CD14-positive monocyte (primary cell): ENCODE data around the gene VWA1. TPM values are rescaled to one million over a fixed set of nuclear protein-coding genes. Genes with fewer than 3 reads are reported as not detected.

Experiments used
- DNase-seq, 3 donors: peaks; one replicate each; pipeline ENCODE4 v3.0.0-alpha.2; 2011 to 2022
- H2AFZ ChIP-seq: 2 replicates; pipeline ENCODE4 v1.6.0; 2012; ENCODE audit warnings: mild to moderate bottlenecking, low read depth, low read length, inconsistent platforms; ENCODE audit not compliant: insufficient read depth, poor library complexity, severe bottlenecking
- H3K27ac ChIP-seq, 2 donors: 1 replicate in 1 of 2; 2 replicates in 1 of 2; pipeline ENCODE4 v1.5.1; 2012 to 2013; ENCODE audit warnings: low read length in 2 of 2, control low read depth in 1 of 2, inconsistent platforms in 1 of 2, low read depth in 1 of 2, mild to moderate bottlenecking in 1 of 2
- H3K27me3 ChIP-seq, 2 donors: one replicate each; pipeline versions ENCODE4 v1.6.0 to v1.6.1; 2011 to 2013; ENCODE audit warnings: low read length in 2 of 2; ENCODE audit not compliant: control insufficient read depth in 2 of 2, insufficient read depth in 2 of 2
- H3K36me3 ChIP-seq, 2 donors: replicated peaks in 1 of 2; 1 replicate in 1 of 2; 2 replicates in 1 of 2; pipeline versions ENCODE4 v1.5.1 to v1.6.1; 2012 to 2013; ENCODE audit warnings: low read length in 2 of 2, control low read depth in 1 of 2, inconsistent platforms in 1 of 2, mild to moderate bottlenecking in 1 of 2; ENCODE audit not compliant: insufficient read depth in 2 of 2, control insufficient read depth in 1 of 2
- H3K4me1 ChIP-seq, 2 donors: 1 replicate in 1 of 2; 2 replicates in 1 of 2; pipeline versions ENCODE4 v1.5.1 to v1.6.1; 2012 to 2013; ENCODE audit warnings: low read length in 2 of 2, control low read depth in 1 of 2, inconsistent platforms in 1 of 2, mild to moderate bottlenecking in 1 of 2, moderate library complexity in 1 of 2; ENCODE audit not compliant: insufficient read depth in 2 of 2, control insufficient read depth in 1 of 2
- H3K4me2 ChIP-seq: replicated peaks from 2 replicates; pipeline ENCODE3; 2012; ENCODE audit warnings: low read length, moderate library complexity, mild to moderate bottlenecking; ENCODE audit not compliant: poor library complexity, severe bottlenecking; ENCODE audit errors: extremely low read depth
- H3K4me3 ChIP-seq, 3 experiments: fragments of 200-600 bp in 1 of 3; sonication (generic) in 1 of 3; replicated peaks in 1 of 3; 1 replicate in 2 of 3; 2 replicates in 1 of 3; pipeline ENCODE4 v1.5.1; 2011 to 2013; ENCODE audit warnings: low read length in 3 of 3, mild to moderate bottlenecking in 3 of 3, control low read depth in 2 of 3, low read depth in 2 of 3, inconsistent platforms in 1 of 3, moderate library complexity in 1 of 3
- H3K79me2 ChIP-seq: 2 replicates; pipeline ENCODE4 v1.6.0; 2012; ENCODE audit warnings: mild to moderate bottlenecking, control low read depth, inconsistent platforms, low read length, moderate library complexity; ENCODE audit not compliant: insufficient read depth
- H3K9ac ChIP-seq: 2 replicates; pipeline ENCODE4 v1.6.0; 2017; ENCODE audit warnings: low read length, mild to moderate bottlenecking; ENCODE audit not compliant: insufficient read depth, poor library complexity, severe bottlenecking
- H3K9me3 ChIP-seq, 2 donors: replicated peaks in 1 of 2; 1 replicate in 1 of 2; 2 replicates in 1 of 2; pipeline versions ENCODE4 v1.5.1 to v1.6.1; 2012 to 2013; ENCODE audit warnings: low read length in 2 of 2, control low read depth in 1 of 2; ENCODE audit not compliant: control insufficient read depth in 1 of 2, insufficient read depth in 1 of 2
- H4K20me1 ChIP-seq: 2 replicates; pipeline ENCODE4 v1.6.0; 2012; ENCODE audit warnings: mild to moderate bottlenecking, low read length, control low read depth, moderate library complexity; ENCODE audit not compliant: insufficient read depth
- H3K27ac Mint-ChIP-seq, 7 donors: one replicate each; pipeline ENCODE4 v1.8.0; 2020; ENCODE audit warnings: mild to moderate bottlenecking in 7 of 7, mixed read lengths in 7 of 7, moderate library complexity in 6 of 7, inconsistent platforms in 2 of 7
- H3K27me3 Mint-ChIP-seq, 3 donors: one replicate each; pipeline ENCODE4 v1.8.0; 2021 to 2022; ENCODE audit warnings: low read depth in 3 of 3, mild to moderate bottlenecking in 3 of 3, mixed read lengths in 3 of 3, moderate library complexity in 3 of 3, inconsistent platforms in 1 of 3
- H3K36me3 Mint-ChIP-seq, 2 donors: one replicate each; pipeline ENCODE4 v1.8.0; 2020; ENCODE audit warnings: mixed read lengths in 2 of 2, inconsistent platforms in 1 of 2, mild to moderate bottlenecking in 1 of 2
- H3K4me1 Mint-ChIP-seq: one replicate; pipeline ENCODE4 v1.8.0; 2020; ENCODE audit warnings: mild to moderate bottlenecking, mixed read lengths
- H3K4me3 Mint-ChIP-seq, 2 donors: one replicate each; pipeline ENCODE4 v1.8.0; 2020; ENCODE audit warnings: mild to moderate bottlenecking in 2 of 2, mixed read lengths in 2 of 2, moderate library complexity in 1 of 2
- H3K9me3 Mint-ChIP-seq, 7 donors: one replicate each; pipeline ENCODE4 v1.8.0; 2020 to 2022; ENCODE audit warnings: mixed read lengths in 7 of 7, mild to moderate bottlenecking in 6 of 7, moderate library complexity in 6 of 7, inconsistent platforms in 2 of 7
- WGBS: methylation state at CpG from one replicate; pipeline ENCODE4 v1.1.5; 2013; ENCODE audit warnings: missing lambda C conversion rate; ENCODE audit not compliant: insufficient coverage; 5-methylcytosine and 5-hydroxymethylcytosine counted together
- intact Hi-C, 2 donors: fragments of 100-400 bp; cut with micrococcal nuclease; formaldehyde crosslinking; loops; one replicate each; pipeline versions ENCODE4 v1.15.0 to v1.15.1; 2023
- polyA plus RNA-seq, 3 donors: library from polyadenylated mRNA; depleted of rRNA in 1 of 3; unstranded in 2 of 3; stranded (reverse) in 1 of 3; fragments of 300-500 nt in 2 of 3; fragments of >200 nt in 1 of 3; fragmentation: Illumina TruSeq in 2 of 3; gene quantifications; 1 replicate in 2 of 3; 2 replicates in 1 of 3; pipeline ENCODE4 v1.2.3, GENCODE V29; 2012 to 2021
- TF ChIP-seq, protein P1 (sequence below): fragments of 200-600 bp; IDR thresholded peaks from one replicate; pipeline ENCODE4 v1.8.0; 2022; ENCODE audit warnings: antibody characterized with exemption, mild to moderate bottlenecking

VWA1 gene
- polyA plus RNA-seq, 3 donors, result not detected

DNA sequence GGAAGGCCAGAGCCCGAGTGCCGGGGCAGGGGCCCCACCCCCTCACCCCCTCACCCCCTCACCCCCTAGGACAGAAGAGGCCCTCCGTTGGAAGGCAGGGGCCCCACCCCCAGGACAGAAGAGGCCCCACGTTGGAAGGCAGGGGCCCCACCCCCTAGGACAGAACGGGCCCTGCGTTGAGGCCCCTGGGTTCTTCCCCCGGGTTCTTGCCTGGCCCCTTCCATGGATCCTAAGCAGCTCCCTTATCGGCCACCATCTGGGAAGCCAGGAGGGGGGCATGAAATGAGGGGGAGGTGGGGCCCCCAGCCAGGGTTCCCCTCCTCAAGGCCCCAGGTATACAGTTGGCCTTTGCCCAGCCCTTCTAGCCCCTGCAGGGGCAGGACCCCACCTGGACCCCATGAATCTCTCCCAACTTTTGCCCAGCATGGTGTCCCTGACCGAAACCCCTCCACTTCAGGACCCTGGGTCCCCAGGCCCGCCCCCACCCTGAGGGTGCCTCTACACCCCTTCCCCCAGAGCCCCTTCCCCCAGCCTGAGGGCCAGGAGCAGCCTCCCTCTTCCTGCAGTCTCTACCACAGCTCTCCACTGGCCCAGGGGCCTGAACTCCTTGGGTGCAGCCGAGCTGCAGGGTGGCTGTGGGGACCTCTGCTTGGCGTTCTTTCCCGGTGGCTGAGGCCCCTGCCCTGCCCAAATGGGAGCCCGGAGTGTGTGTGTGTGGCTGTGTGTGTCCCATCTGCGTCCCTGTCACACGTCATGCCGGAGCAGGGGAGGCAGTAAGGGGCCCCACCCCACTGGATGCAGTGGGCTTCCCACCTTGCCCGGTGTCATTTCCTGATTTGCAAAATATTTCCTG lies 4.3 kb upstream of the VWA1 start:
- H3K4me1 Mint-ChIP-seq, result peaks cover 8% of the 10 kb centered on the region
- Histone ChIP-seq H3K4me2 (no peak overlapping the region), H4K20me1 (no peaks in the 10 kb centered on the region), H3K79me2 (no peaks in the 10 kb centered on the region), H3K4me1 (peaks cover 7 to 15% of the 10 kb centered on the region in 2 donors), H3K27ac (no peak overlapping the region), H3K27me3 (peaks cover 16 to 68% of the 10 kb centered on the region in 2 donors), H3K9ac (no peak overlapping the region), H3K9me3 (peaks cover 0 to 6% of the 10 kb centered on the region in 2 donors), H2AFZ (no peak overlapping the region), H3K36me3 (no peaks in the 10 kb centered on the region), H3K4me3 (no peak overlapping the region)
- H3K9me3 Mint-ChIP-seq, result peaks cover 0 to 6% (median 0%) of the 10 kb centered on the region in 7 donors
- intact Hi-C loops, result no loop called here
- H3K27me3 Mint-ChIP-seq, result peaks cover 45 to 93% (median 64%) of the 10 kb centered on the region in 3 donors
- DNase-seq, result no peak
- TF ChIP-seq, protein P1, sequence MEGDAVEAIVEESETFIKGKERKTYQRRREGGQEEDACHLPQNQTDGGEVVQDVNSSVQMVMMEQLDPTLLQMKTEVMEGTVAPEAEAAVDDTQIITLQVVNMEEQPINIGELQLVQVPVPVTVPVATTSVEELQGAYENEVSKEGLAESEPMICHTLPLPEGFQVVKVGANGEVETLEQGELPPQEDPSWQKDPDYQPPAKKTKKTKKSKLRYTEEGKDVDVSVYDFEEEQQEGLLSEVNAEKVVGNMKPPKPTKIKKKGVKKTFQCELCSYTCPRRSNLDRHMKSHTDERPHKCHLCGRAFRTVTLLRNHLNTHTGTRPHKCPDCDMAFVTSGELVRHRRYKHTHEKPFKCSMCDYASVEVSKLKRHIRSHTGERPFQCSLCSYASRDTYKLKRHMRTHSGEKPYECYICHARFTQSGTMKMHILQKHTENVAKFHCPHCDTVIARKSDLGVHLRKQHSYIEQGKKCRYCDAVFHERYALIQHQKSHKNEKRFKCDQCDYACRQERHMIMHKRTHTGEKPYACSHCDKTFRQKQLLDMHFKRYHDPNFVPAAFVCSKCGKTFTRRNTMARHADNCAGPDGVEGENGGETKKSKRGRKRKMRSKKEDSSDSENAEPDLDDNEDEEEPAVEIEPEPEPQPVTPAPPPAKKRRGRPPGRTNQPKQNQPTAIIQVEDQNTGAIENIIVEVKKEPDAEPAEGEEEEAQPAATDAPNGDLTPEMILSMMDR, result no peak
- WGBS, result 66% methylated on average over 7 of the region's 18 CpGs
- H3K27ac Mint-ChIP-seq, result no peak overlapping the region
- H3K4me3 Mint-ChIP-seq, result no peak overlapping the region
- H3K36me3 Mint-ChIP-seq, result peaks cover under 1 to 2% of the 10 kb centered on the region in 2 donors

DNA sequence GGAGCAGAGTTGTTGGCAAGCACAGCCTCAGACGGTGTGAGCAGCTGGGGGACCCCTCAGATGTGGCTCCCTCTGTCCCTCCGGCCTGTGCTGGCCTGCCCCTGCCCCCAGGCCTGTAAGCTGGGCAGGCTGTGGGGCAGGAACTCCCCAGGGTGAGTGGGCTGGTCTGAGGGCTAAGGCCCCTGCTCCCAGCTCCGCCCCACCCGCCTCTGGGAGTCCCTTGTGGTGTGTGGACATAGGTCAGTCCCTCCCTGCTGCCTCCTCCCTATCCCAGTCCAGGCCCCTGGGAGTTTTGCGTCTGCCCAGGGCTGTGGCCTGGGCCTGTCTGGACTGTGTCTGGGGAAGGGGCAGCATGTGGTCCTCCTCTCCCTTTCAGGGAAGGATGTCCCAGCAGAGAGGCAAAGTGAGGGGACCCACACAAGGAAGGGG lies 3.6 kb upstream of the VWA1 start:
- H2AFZ ChIP-seq, result no peak overlapping the region
- TF ChIP-seq, protein P1, result no peak

More for the DNA sequence above, 3.6 kb upstream of the VWA1 start:
- no peaks in the 10 kb centered on the region for H3K36me3 ChIP-seq
- no peak for DNase-seq
- Mint-ChIP-seq H3K27me3 (peaks cover 47 to 93% (median 66%) of the 10 kb centered on the region in 3 donors), H3K4me1 (peaks cover 12% of the 10 kb centered on the region), H3K27ac (no peak overlapping the region), H3K36me3 (peaks cover 1 to 2% of the 10 kb centered on the region in 2 donors), H3K9me3 (peaks cover 0 to 9% (median 0%) of the 10 kb centered on the region in 7 donors), H3K4me3 (no peak overlapping the region)
- H3K79me2 ChIP-seq, result no peaks in the 10 kb centered on the region
- no peaks in the 10 kb centered on the region for H4K20me1 ChIP-seq
- no CpG with 5 or more reads among the region's 5 CpGs for WGBS
- H3K4me3 ChIP-seq, result no peak overlapping the region
- H3K4me2 ChIP-seq, result no peak overlapping the region
- intact Hi-C loops, result no loop called here
- H3K9me3 ChIP-seq, result peaks cover 0 to 6% of the 10 kb centered on the region in 2 donors
- H3K27me3 ChIP-seq, result peaks cover 19 to 68% of the 10 kb centered on the region in 2 donors
- no peak overlapping the region for H3K9ac ChIP-seq
- peaks cover 8 to 18% of the 10 kb centered on the region in 2 donors for H3K4me1 ChIP-seq
- H3K27ac ChIP-seq, result no peak overlapping the region
